Neural cell (in vitro differentiated cells): ENCODE data around the gene FAM219A. TPM values are rescaled to one million over a fixed set of nuclear protein-coding genes. Genes with fewer than 3 reads are reported as not detected.
A peak's percentile ranks its signal among the peaks of the same experiment; 100 is the strongest.

Experiments used
- H2AFZ ChIP-seq: fragments of 200-600, 300-800 bp; sonication (generic), shearing (Covaris generic); 2 replicates; pipeline ENCODE4 v1.6.0; 2014; ENCODE audit warnings: low read depth, mild to moderate bottlenecking, antibody characterized with exemption, low read length, moderate library complexity
- H3F3A ChIP-seq: fragments of 200-600 bp; shearing (Covaris generic); 2 replicates; pipeline ENCODE4 v1.6.1; 2016; ENCODE audit warnings: mild to moderate bottlenecking, moderate library complexity, mixed read lengths, antibody characterized with exemption, low read length; ENCODE audit not compliant: insufficient read depth, poor library complexity, severe bottlenecking
- H3K27ac ChIP-seq: fragments of 200-600, 300-800 bp; sonication (generic), shearing (Covaris generic); 2 replicates; pipeline ENCODE4 v1.5.1; 2014; ENCODE audit warnings: mild to moderate bottlenecking, low read length, moderate library complexity
- H3K27me3 ChIP-seq: fragments of 300-800, 200-600 bp; sonication (generic), shearing (Covaris generic); 2 replicates; pipeline ENCODE4 v1.6.0; 2014; ENCODE audit warnings: mild to moderate bottlenecking, low read depth, low read length, moderate library complexity; ENCODE audit not compliant: insufficient read depth
- H3K36me3 ChIP-seq: fragments of 300-800, 200-600 bp; sonication (generic), shearing (Covaris generic); 2 replicates; pipeline ENCODE4 v1.5.1; 2014; ENCODE audit warnings: mild to moderate bottlenecking, antibody characterized with exemption, low read length, moderate library complexity; ENCODE audit not compliant: insufficient read depth
- H3K4me2 ChIP-seq: fragments of 300-800, 200-600 bp; sonication (generic), shearing (Covaris generic); 2 replicates; pipeline ENCODE4 v1.6.0; 2014; ENCODE audit warnings: mild to moderate bottlenecking, low read length
- H3K4me3 ChIP-seq: fragments of 300-800, 200-600 bp; sonication (generic), shearing (Covaris generic); 2 replicates; pipeline ENCODE4 v1.5.1; 2014; ENCODE audit warnings: mild to moderate bottlenecking, low read length, moderate library complexity
- H3K79me2 ChIP-seq: fragments of 200-600 bp; shearing (Covaris generic); replicated peaks from 2 replicates; pipeline ENCODE4 v1.6.0; 2014; ENCODE audit warnings: mild to moderate bottlenecking, low read length, moderate library complexity; ENCODE audit not compliant: insufficient read depth
- H3K9ac ChIP-seq: fragments of 300-800, 200-600 bp; sonication (generic), shearing (Covaris generic); 2 replicates; pipeline ENCODE4 v1.6.1; 2016; ENCODE audit warnings: mild to moderate bottlenecking, low read length, mixed read lengths
- H3K9me2 ChIP-seq: fragments of 200-600 bp; shearing (Covaris generic); 2 replicates; pipeline ENCODE4 v1.6.1; 2016; ENCODE audit warnings: mild to moderate bottlenecking, low read length, mixed read lengths; ENCODE audit not compliant: insufficient read depth
- H3K9me3 ChIP-seq: fragments of 200-600, 300-800 bp; sonication (generic), shearing (Covaris generic); 2 replicates; pipeline ENCODE4 v1.6.1; 2016; ENCODE audit warnings: mild to moderate bottlenecking, mixed run types, low read length, moderate library complexity, mixed read lengths
- H4K20me1 ChIP-seq: fragments of 200-600 bp; shearing (Covaris generic); 2 replicates; pipeline ENCODE4 v1.6.1; 2016; ENCODE audit warnings: mild to moderate bottlenecking, mixed run types; ENCODE audit not compliant: insufficient read depth
- CTCF ChIP-seq: fragments of 450-650 bp; IDR thresholded peaks from 2 replicates; pipeline ENCODE4 v1.5.1; 2014; ENCODE audit warnings: antibody characterized with exemption, mild to moderate bottlenecking, moderate library complexity; ENCODE audit not compliant: poor library complexity, severe bottlenecking
- EP300 ChIP-seq: fragments of 450-650 bp; conservative IDR thresholded peaks from 2 replicates; pipeline ENCODE4 v1.6.1; 2014; ENCODE audit warnings: antibody characterized with exemption, mild to moderate bottlenecking, moderate library complexity; ENCODE audit not compliant: poor library complexity, severe bottlenecking
- EZH2 ChIP-seq: fragments of 200-600, 300-800 bp; shearing (Covaris generic), sonication (generic); IDR thresholded peaks from 2 replicates; pipeline ENCODE4 v1.6.1; 2014; ENCODE audit warnings: antibody characterized with exemption, low read length, borderline replicate concordance, mild to moderate bottlenecking; ENCODE audit not compliant: insufficient read depth, poor library complexity, severe bottlenecking
- MXI1 ChIP-seq: fragments of 450-650 bp; conservative IDR thresholded peaks from 2 replicates; pipeline ENCODE4 v1.6.1; 2014; ENCODE audit warnings: antibody characterized with exemption, mild to moderate bottlenecking; ENCODE audit not compliant: poor library complexity, severe bottlenecking
- POLR2AphosphoS5 ChIP-seq: IDR thresholded peaks from 2 replicates; pipeline ENCODE4 v1.6.1; 2012
- RAD21 ChIP-seq: fragments of 450-650 bp; conservative IDR thresholded peaks from 2 replicates; pipeline ENCODE4 v1.6.1; 2014; ENCODE audit warnings: antibody characterized with exemption, mild to moderate bottlenecking, moderate library complexity
- REST ChIP-seq: IDR thresholded peaks from 2 replicates; pipeline ENCODE4 v1.6.1; 2012; ENCODE audit warnings: borderline replicate concordance
- SMC3 ChIP-seq: fragments of 450-650 bp; conservative IDR thresholded peaks from 2 replicates; pipeline ENCODE4 v1.6.1; 2014; ENCODE audit warnings: antibody characterized with exemption, mild to moderate bottlenecking, moderate library complexity; ENCODE audit not compliant: poor library complexity
- TAF1 ChIP-seq: IDR thresholded peaks from 2 replicates; pipeline ENCODE4 v1.6.1; 2012; ENCODE audit warnings: low read depth
- polyA plus RNA-seq: library from polyadenylated mRNA; depleted of rRNA; stranded (reverse); fragments of >200 nt; gene quantifications from 2 replicates; pipeline ENCODE4 v1.2.3, GENCODE V29; 2014

The FAM219A gene
- polyA plus RNA-seq, 1 donor from 2014 or later: 56.6 TPM

GRCh38 chr9:34380034-34380510 is 78.3 kb downstream of the FAM219A start:
- Histone ChIP-seq H2AFZ (no peak overlapping the region), H3K36me3 (no peaks in the 10 kb centered on the region), H4K20me1 (no peaks in the 10 kb centered on the region), H3K27ac (no peak overlapping the region), H3K27me3 (peaks cover 26% of the 10 kb centered on the region), H3K9me3 (no peaks in the 10 kb centered on the region), H3K4me3 (peak overlapping the region; percentile 61), H3K9me2 (no peaks in the 10 kb centered on the region), H3F3A (no peaks in the 10 kb centered on the region), H3K4me2 (no peak overlapping the region), H3K79me2 (no peaks in the 10 kb centered on the region), H3K9ac (no peak overlapping the region)
- no peak for TF ChIP-seq CTCF
- no peak for TF ChIP-seq TAF1
- TF ChIP-seq SMC3: no peak
- no peak for TF ChIP-seq REST
- TF ChIP-seq EZH2: no peak
- no peak for TF ChIP-seq RAD21
- TF ChIP-seq MXI1: no peak
- TF ChIP-seq POLR2AphosphoS5: no peak
- TF ChIP-seq EP300: no peak

GRCh38 chr9:34379334-34380033 is 78.9 kb downstream of the FAM219A start:
- no peaks in the 10 kb centered on the region for H3K9me2 ChIP-seq
- no peaks in the 10 kb centered on the region for H3K79me2 ChIP-seq
- H2AFZ ChIP-seq: no peak overlapping the region
- no peak overlapping the region for H3K4me2 ChIP-seq
- peak; percentile 62 for TF ChIP-seq SMC3
- no peak for TF ChIP-seq EZH2
- TF ChIP-seq POLR2AphosphoS5: no peak
- TF ChIP-seq REST: no peak
- peak; percentile 78 for TF ChIP-seq CTCF
- peak; percentile 65 for TF ChIP-seq RAD21
- no peak for TF ChIP-seq MXI1
- TF ChIP-seq EP300: no peak
- no peak for TF ChIP-seq TAF1
- no peaks in the 10 kb centered on the region for H3F3A ChIP-seq
- no peak overlapping the region for H3K9ac ChIP-seq
- H3K4me3 ChIP-seq: no peak overlapping the region
- H3K36me3 ChIP-seq: no peaks in the 10 kb centered on the region
- H3K27me3 ChIP-seq: peaks cover 26% of the 10 kb centered on the region
- no peak overlapping the region for H3K27ac ChIP-seq
- H3K9me3 ChIP-seq: no peaks in the 10 kb centered on the region
- H4K20me1 ChIP-seq: no peaks in the 10 kb centered on the region
